ENCODE data around the gene ATN1. TPM values are rescaled to one million over a fixed set of nuclear protein-coding genes. Genes with fewer than 3 reads are reported as not detected.
A peak's percentile ranks its signal among the peaks of the same experiment; 100 is the strongest.
"Not testable (repeated sequence)": the region's sequence is repeated elsewhere in the genome, so short reads cannot be mapped to it uniquely, and the experiment has no call there.

The ATN1 gene
- total RNA-seq, 1 experiment from 2014 or later = 62.0 TPM

DNA sequence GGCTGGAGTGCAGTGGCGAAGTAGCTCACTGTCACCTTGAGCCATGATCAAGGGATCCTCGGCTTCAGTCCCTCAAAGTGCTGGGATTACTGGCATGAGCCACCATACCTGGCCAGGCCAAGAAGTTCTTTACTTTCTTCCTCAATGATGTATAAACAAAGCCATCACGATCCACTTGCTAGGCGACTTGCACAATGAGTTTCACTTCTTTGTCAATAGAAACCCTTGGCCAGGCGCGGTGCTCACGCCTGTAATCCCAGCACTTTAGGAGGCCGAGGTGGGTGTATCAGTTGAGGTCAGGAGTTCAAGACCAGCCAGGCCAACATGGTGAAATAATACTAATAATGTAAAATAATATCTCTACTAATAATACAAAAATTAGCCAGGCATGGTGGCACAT lies 40.3 kb upstream of the ATN1 start:
- no TSS peak for BruUV-seq (replicated peaks)
- Mint-ChIP-seq H3K9me3 (ENCODE audit: low read depth, unreplicated experiment) (no peaks in the 10 kb centered on the region), H3K4me3 (ENCODE audit: low read depth, unreplicated experiment) (no peak overlapping the region), H3K4me1 (ENCODE audit: low read depth, unreplicated experiment) (peaks cover 32% of the 10 kb centered on the region), H3K27ac (ENCODE audit: unreplicated experiment) (no peak overlapping the region), H3K36me3 (ENCODE audit: insufficient read depth, unreplicated experiment) (peaks cover 17% of the 10 kb centered on the region), H3K27me3 (ENCODE audit: unreplicated experiment) (no peaks in the 10 kb centered on the region)
- CTCF ChIA-PET = interaction anchor here (1.2 to 1.4 kb wide), 2 partner anchors 18 to 38 kb away, joined by 3 to 4 read pairs; no protein-coding TSS in a partner anchor
- intact Hi-C loops (cut with micrococcal nuclease; ENCODE audit: unreplicated experiment) = no loop called here
- TF ChIP-seq, protein P1, sequence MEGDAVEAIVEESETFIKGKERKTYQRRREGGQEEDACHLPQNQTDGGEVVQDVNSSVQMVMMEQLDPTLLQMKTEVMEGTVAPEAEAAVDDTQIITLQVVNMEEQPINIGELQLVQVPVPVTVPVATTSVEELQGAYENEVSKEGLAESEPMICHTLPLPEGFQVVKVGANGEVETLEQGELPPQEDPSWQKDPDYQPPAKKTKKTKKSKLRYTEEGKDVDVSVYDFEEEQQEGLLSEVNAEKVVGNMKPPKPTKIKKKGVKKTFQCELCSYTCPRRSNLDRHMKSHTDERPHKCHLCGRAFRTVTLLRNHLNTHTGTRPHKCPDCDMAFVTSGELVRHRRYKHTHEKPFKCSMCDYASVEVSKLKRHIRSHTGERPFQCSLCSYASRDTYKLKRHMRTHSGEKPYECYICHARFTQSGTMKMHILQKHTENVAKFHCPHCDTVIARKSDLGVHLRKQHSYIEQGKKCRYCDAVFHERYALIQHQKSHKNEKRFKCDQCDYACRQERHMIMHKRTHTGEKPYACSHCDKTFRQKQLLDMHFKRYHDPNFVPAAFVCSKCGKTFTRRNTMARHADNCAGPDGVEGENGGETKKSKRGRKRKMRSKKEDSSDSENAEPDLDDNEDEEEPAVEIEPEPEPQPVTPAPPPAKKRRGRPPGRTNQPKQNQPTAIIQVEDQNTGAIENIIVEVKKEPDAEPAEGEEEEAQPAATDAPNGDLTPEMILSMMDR (IDR thresholded peaks at IDR 0.05; ENCODE audit: unreplicated experiment) = no peak
- DNase-seq = no peak

DNA sequence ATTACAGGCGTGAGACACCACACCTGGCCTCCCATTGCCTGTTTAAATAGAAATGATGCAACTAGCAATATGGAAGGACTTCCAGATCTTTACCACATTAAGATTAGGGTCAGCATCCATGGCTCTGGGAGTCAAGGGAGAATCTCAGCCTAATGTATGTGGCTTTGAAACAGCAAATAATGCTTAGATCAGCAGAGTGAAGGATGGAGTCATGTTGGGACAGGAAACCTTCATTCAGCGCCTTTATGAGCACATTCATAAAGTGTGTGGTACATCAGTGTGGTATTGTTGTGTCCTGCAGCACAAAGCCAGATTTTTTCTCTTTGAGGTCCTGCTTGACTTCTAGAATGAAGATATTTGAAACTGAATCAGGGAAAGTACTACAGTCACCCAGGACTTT lies 39.4 kb upstream of the ATN1 start:
- Mint-ChIP-seq H3K9me3 (ENCODE audit: low read depth, unreplicated experiment) (no peaks in the 10 kb centered on the region), H3K36me3 (ENCODE audit: insufficient read depth, unreplicated experiment) (peaks cover 17% of the 10 kb centered on the region), H3K27me3 (ENCODE audit: unreplicated experiment) (no peaks in the 10 kb centered on the region), H3K27ac (ENCODE audit: unreplicated experiment) (no peak overlapping the region), H3K4me1 (ENCODE audit: low read depth, unreplicated experiment) (peaks cover 32% of the 10 kb centered on the region), H3K4me3 (ENCODE audit: low read depth, unreplicated experiment) (no peak overlapping the region)
- TF ChIP-seq, protein P1 (IDR thresholded peaks at IDR 0.05; ENCODE audit: unreplicated experiment) = no peak
- intact Hi-C loops (cut with micrococcal nuclease; ENCODE audit: unreplicated experiment) = no loop called here
- DNase-seq = no peak
- CTCF ChIA-PET = interaction anchor here (0.7 to 1.4 kb wide), 2 partner anchors 19 to 53 kb away, joined by 3 read pairs; no protein-coding TSS in a partner anchor
- no TSS peak for BruUV-seq (replicated peaks)

DNA sequence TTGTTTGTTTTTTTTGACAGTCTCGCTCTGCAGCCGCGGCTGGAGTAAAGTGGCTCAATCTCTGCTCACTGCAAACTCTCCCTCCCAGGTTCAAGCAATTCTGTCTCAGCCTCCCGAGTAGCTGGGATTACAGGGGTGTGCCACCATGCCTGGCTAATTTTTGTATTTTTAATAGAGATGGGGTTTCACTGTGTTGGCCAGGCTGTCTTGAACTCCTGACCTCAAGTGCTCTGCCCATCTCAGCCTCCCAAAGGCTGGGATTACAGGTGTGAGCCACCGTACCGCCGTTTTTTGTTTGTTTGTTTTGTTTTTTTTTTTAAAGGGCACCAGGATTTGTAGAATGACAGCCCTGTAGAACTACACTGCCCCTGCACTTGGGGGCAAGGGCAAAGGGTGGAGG lies 39.0 kb upstream of the ATN1 start:
- H3K9me3 Mint-ChIP-seq (ENCODE audit: low read depth, unreplicated experiment); H3K27me3 Mint-ChIP-seq (ENCODE audit: unreplicated experiment); H3K27ac Mint-ChIP-seq (ENCODE audit: unreplicated experiment); CTCF ChIA-PET; intact Hi-C loops (cut with micrococcal nuclease; ENCODE audit: unreplicated experiment); DNase-seq; BruUV-seq (replicated peaks); H3K4me3 Mint-ChIP-seq (ENCODE audit: low read depth, unreplicated experiment): not testable (repeated sequence)
- peaks cover 17% of the 10 kb centered on the region for H3K36me3 Mint-ChIP-seq (ENCODE audit: insufficient read depth, unreplicated experiment)
- H3K4me1 Mint-ChIP-seq (ENCODE audit: low read depth, unreplicated experiment) = peaks cover 32% of the 10 kb centered on the region

DNA sequence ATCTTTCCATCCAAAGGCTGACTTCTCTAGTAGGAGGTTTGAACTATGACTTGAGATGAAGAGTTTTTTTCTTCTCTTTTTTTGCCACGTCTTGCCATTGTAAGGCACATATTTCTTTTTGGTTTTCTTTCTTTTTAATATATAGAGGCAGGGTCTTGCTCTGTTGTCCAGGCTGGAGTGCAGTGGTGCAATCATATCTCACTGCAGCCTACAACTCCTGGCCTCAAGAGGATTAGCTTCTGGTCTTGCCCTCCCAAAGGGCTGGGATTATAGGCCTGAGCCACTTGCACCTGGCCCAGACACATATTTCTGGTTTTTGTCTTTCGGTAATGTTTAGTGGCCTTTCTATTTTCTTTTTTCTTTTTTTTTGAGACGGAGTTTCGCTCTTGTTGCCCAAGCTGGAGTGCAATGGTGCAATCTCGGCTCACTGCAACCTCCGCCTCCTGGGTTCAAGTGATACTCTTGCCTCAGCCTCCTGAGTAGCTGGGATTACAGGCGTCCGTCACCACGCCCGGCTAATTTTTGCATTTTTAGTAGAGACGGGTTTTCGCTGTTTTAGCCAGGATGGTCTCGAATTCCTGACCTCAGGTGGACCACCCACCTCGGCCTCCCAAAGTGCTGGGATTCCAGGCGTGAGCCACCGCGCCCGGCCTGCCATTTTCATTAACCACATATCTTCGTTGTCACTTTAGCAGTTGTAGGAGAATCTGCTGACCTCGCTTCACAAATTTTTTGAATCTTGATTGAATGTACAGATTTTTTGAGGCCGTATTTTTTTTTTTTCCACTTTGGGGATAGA lies 37.8 kb upstream of the ATN1 start:
- BruUV-seq (replicated peaks); intact Hi-C loops (cut with micrococcal nuclease; ENCODE audit: unreplicated experiment); DNase-seq; CTCF ChIA-PET; H3K27me3 Mint-ChIP-seq (ENCODE audit: unreplicated experiment); H3K9me3 Mint-ChIP-seq (ENCODE audit: low read depth, unreplicated experiment): not testable (repeated sequence)
- Mint-ChIP-seq H3K4me1 (ENCODE audit: low read depth, unreplicated experiment) (peaks cover 25% of the 10 kb centered on the region), H3K4me3 (ENCODE audit: low read depth, unreplicated experiment) (peak overlapping the region; percentile 70), H3K36me3 (ENCODE audit: insufficient read depth, unreplicated experiment) (peaks cover 17% of the 10 kb centered on the region), H3K27ac (ENCODE audit: unreplicated experiment) (peak overlapping the region; percentile 81)

DNA sequence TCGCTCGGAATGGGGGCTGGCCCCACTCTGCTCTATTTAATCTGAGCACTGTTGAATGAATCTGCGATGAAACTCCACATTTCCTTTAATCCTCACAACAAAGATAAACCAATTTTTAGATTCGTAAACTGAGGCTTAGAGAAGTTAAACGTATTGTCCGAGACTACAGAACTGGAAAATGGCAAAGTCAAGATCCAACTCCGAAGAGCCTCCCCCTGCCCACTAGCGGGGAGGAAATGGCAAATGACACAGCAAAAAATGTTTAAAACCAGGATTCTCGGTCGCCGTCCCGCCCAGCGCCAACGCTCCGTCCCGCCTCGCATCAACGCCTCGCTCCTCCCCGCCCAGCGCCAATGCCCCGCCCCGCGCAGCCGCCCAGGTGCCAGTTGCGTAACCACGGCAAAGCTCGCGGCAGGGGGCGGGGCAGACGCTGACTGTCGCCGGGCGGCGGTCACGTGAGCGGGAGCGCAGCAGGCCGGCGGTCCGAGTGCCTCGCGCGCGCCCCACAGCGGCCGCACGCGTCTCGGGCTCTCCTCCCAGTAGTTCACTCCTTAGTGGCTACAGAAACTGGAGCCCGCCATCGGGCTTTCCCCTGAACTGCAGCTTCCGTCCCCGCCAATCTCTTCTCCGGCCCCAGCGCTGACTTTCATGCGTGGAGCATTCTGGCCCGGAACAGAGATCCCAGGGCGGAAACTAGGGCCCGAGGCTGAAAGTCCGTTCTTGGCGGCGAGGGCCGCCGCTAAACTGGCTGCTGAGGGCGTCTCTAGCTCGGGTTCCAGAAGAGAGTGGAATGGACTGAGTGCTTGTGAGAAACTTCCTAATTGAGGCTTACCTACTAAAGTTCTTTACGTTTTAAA lies 36.7 kb upstream of the ATN1 start:
- CTCF ChIA-PET = interaction anchor here (0.5 to 1.6 kb wide), 10 partner anchors 9 to 138 kb away, joined by 3 to 31 read pairs (median 4); partner anchors contain the start of genes C12orf57, LRRC23, MLF2 and RNU7-1
- peaks cover 15% of the 10 kb centered on the region for H3K4me1 Mint-ChIP-seq (ENCODE audit: low read depth, unreplicated experiment)
- peak overlapping the region; percentile 81 for H3K27ac Mint-ChIP-seq (ENCODE audit: unreplicated experiment)
- peaks cover 17% of the 10 kb centered on the region for H3K36me3 Mint-ChIP-seq (ENCODE audit: insufficient read depth, unreplicated experiment)
- no peaks in the 10 kb centered on the region for H3K9me3 Mint-ChIP-seq (ENCODE audit: low read depth, unreplicated experiment)
- intact Hi-C loops (cut with micrococcal nuclease; ENCODE audit: unreplicated experiment) = loop anchor here (1.0 kb wide), 2 partner anchors 19 to 39 kb away; partner anchors contain the start of gene USP5
- BruUV-seq (replicated peaks) = no TSS peak
- TF ChIP-seq, protein P1 (IDR thresholded peaks at IDR 0.05; ENCODE audit: unreplicated experiment) = peak; percentile 77
- H3K27me3 Mint-ChIP-seq (ENCODE audit: unreplicated experiment) = no peaks in the 10 kb centered on the region
- peak; percentile 99 for DNase-seq
- peak overlapping the region; percentile 70 for H3K4me3 Mint-ChIP-seq (ENCODE audit: low read depth, unreplicated experiment)
